ENCODE data around the gene GSX2. TPM values are rescaled to one million over a fixed set of nuclear protein-coding genes. Genes with fewer than 3 reads are reported as not detected.

The GSX2 gene
- total and polyA plus RNA-seq, 2 of the 8 experiments (the other 6 are each of a cell fraction or from before 2014, with no cell fraction given), result not detected

- FAIRE-seq, result no peak
- H2BK12ac ChIP-seq (ENCODE audit: low read depth, low read length), result no peak overlapping the region
- H2AFZ ChIP-seq (ENCODE audit: low read length), result no peak overlapping the region
- peaks cover 0 to 66% of the 10 kb centered on the region in 2 experiments; a peak in 3 of 4 replicates for H3K79me2 ChIP-seq (ENCODE audit: control insufficient read depth in 1 of 2, insufficient read depth in 2 of 2, low read length in 2 of 2)
- no peak overlapping the region for H3K4me2 ChIP-seq (ENCODE audit: insufficient read depth in 1 of 2, low read depth in 2 of 2, low read length in 2 of 2)
- no peaks in the 10 kb centered on the region for H3K36me3 ChIP-seq (ENCODE audit: control insufficient read depth in 2 of 4, insufficient read depth in 4 of 4, low read length in 3 of 4)
- no peak overlapping the region for H3K27ac ChIP-seq (ENCODE audit: low read depth, low read length)
- no peaks in the 10 kb centered on the region; the same call in 1 of the 2 replicates for H3K23me2 ChIP-seq (ENCODE audit: low read depth, low read length)
- H3K9me3 ChIP-seq (ENCODE audit: insufficient read depth in 2 of 2, low read depth in 1 of 2, low read length in 1 of 2), result no peaks in the 10 kb centered on the region
- no peak overlapping the region for H3K14ac ChIP-seq (ENCODE audit: insufficient read length)
- no peak overlapping the region for H2BK5ac ChIP-seq (ENCODE audit: low read depth, low read length)
- ChIA-PET POLR2A (ENCODE audit: partially characterized antibody) (interaction anchor here (0.9 kb wide), 1 partner anchor 8 kb away, joined by 3 read pairs; no protein-coding TSS in a partner anchor), CTCF (ENCODE audit: partially characterized antibody) (interaction anchor here (1.1 to 1.2 kb wide), 2 partner anchors 162 to 1040 kb away, joined by 3 to 4 read pairs; no protein-coding TSS in a partner anchor)
- H3K23ac ChIP-seq (ENCODE audit: insufficient read length), result no peak overlapping the region
- H4K5ac ChIP-seq (ENCODE audit: insufficient read length, low read depth, low read length), result no peak overlapping the region
- no peaks in the 10 kb centered on the region for H3K27me3 ChIP-seq (replicated peaks in 1 of 4; ENCODE audit: control insufficient read depth in 3 of 4, extremely low read depth in 1 of 4, insufficient read depth in 3 of 4, low read length in 3 of 4)
- H2BK15ac ChIP-seq (ENCODE audit: low read length), result no peak overlapping the region
- no peak overlapping the region for H4K91ac ChIP-seq (replicated peaks; ENCODE audit: insufficient read length, low read length)
- no peak overlapping the region for H3K4ac ChIP-seq (replicated peaks; ENCODE audit: insufficient read length, low read depth, low read length)
- no peaks in the 10 kb centered on the region for H4K20me1 ChIP-seq (replicated peaks in 1 of 2; ENCODE audit: control insufficient read depth in 1 of 2, insufficient read depth in 2 of 2, low read length in 2 of 2)
- H2BK120ac ChIP-seq (replicated peaks; ENCODE audit: low read depth, low read length), result no peak overlapping the region
- no peak overlapping the region for H3K4me3 ChIP-seq (ENCODE audit: extremely low read depth in 1 of 4, insufficient read depth in 2 of 4, low read depth in 3 of 4, low read length in 4 of 4)
- 93% methylated on average over 1 of the region's 1 CpG; no CpG with 5 or more reads in 1 of the 2 experiments for WGBS, 2 experiments (ENCODE audit: extremely low coverage in 1 of 2, insufficient coverage in 1 of 2, insufficient read length in 1 of 2, insufficient replicate concordance in 2 of 2, low coverage in 1 of 2, low lambda C conversion rate in 2 of 2, missing lambda C conversion rate in 1 of 2)
- no peak overlapping the region for H2AK5ac ChIP-seq (ENCODE audit: low read depth, low read length)
- H2BK20ac ChIP-seq (ENCODE audit: low read length), result no peak overlapping the region
- no peaks in the 10 kb centered on the region for H3K4me1 ChIP-seq (replicated peaks in 1 of 4; ENCODE audit: control insufficient read depth in 3 of 4, insufficient read depth in 4 of 4, low read length in 3 of 4)
- H3K56ac ChIP-seq (replicated peaks; ENCODE audit: insufficient read length, low read depth, low read length), result no peak overlapping the region
- no peaks in the 10 kb centered on the region; the same call in 1 of the 2 replicates for H3K79me1 ChIP-seq (ENCODE audit: low read depth, low read length)
- H3K18ac ChIP-seq (ENCODE audit: extremely low read depth, low read length), result no peak overlapping the region
- H3K9ac ChIP-seq (replicated peaks in 1 of 4; ENCODE audit: extremely low read depth in 1 of 4, low read depth in 3 of 4, low read length in 3 of 4), result no peak overlapping the region
- no peak for DNase-seq (ENCODE audit: low read depth in 1 of 2, low spot score in 2 of 2)
- H4K8ac ChIP-seq (ENCODE audit: extremely low read depth, insufficient read depth, low read length), result no peak overlapping the region
- TF ChIP-seq POU5F1 (IDR thresholded peaks at IDR 0.05; ENCODE audit: low read depth, low read length) (no peak), CTBP2 (IDR thresholded peaks at IDR 0.05; ENCODE audit: borderline replicate concordance, insufficient read depth, insufficient read length, low read length) (no peak), YY1 (IDR thresholded peaks at IDR 0.05; ENCODE audit: low read depth, low read length) (no peak), JUN (IDR thresholded peaks at IDR 0.05; ENCODE audit: low read depth, low read length) (no peak)
Observed at GRCh38 chr4:54055494-54055893, 44.5 kb upstream of the GSX2 start.

All from H1 (cell line).